Astrocyte of the spinal cord (primary cell): ENCODE measurements around the gene PIGQ.

Experiments used
- DNase-seq: peaks from one replicate; pipeline ENCODE4 v3.0.0; 2011; ENCODE audit warnings: low read depth, low spot score
- H3K4me3 ChIP-seq: 2 replicates; pipeline ENCODE4 v1.5.1; 2011; ENCODE audit warnings: low read depth, mild to moderate bottlenecking, low read length, moderate library complexity
- CTCF ChIP-seq: IDR thresholded peaks from 2 replicates; pipeline ENCODE4 v1.5.1; 2012; ENCODE audit warnings: low read depth, mild to moderate bottlenecking, low read length, inconsistent platforms
- in situ Hi-C: cut with HindIII; loops from 2 replicates; pipeline ENCODE4 v1.10.0; 2017; ENCODE audit warnings: low sequenced_read_pairs

The PIGQ gene

GRCh38 chr16:560701-561412 is 8.9 kb upstream of the PIGQ start:
- TF ChIP-seq CTCF = no peak
- in situ Hi-C loops = no loop called here
- no peak for DNase-seq
- H3K4me3 ChIP-seq = no peak overlapping the region

- DNase-seq = no peak
- no peak for TF ChIP-seq CTCF
- no peak overlapping the region for H3K4me3 ChIP-seq
- in situ Hi-C loops = no loop called here
Observed at GRCh38 chr16:561413-561794, 8.4 kb upstream of the PIGQ start.

- no peak for DNase-seq
- in situ Hi-C loops = no loop called here
Observed at GRCh38 chr16:561957-562938, 7.5 kb upstream of the PIGQ start.

GRCh38 chr16:563072-563644 is 6.6 kb upstream of the PIGQ start:
- in situ Hi-C loops = no loop called here
- TF ChIP-seq CTCF = no peak
- no peak for DNase-seq
- H3K4me3 ChIP-seq = no peak overlapping the region

More at GRCh38 chr16:561957-562938, 7.5 kb upstream of the PIGQ start:
- no peak for TF ChIP-seq CTCF
- H3K4me3 ChIP-seq = no peak overlapping the region

- DNase-seq = no peak
- TF ChIP-seq CTCF = no peak
Observed at GRCh38 chr16:564690-565418, 4.9 kb upstream of the PIGQ start.

More at GRCh38 chr16:564690-565418, 4.9 kb upstream of the PIGQ start:
- in situ Hi-C loops = no loop called here
- no peak overlapping the region for H3K4me3 ChIP-seq
